HCT116 (cell line): ENCODE measurements around the gene PAK1. TPM values are rescaled to one million over a fixed set of nuclear protein-coding genes. Genes with fewer than 3 reads are reported as not detected.

ENCODE experiments used
- ATAC-seq: fragments of 200-7000 bp; cut with Tn5 transposase; 2 replicates; pipeline ENCODE4 v1.9.1; 2020; ENCODE audit warnings: mild to moderate bottlenecking, moderate library complexity
- BruUV-seq: library from RNA; stranded (reverse); fragments of 400-500 nt; replicated peaks from 2 replicates; lab custom pipeline; 2021; lab: Mats Ljungman, UMichigan
- CTCF ChIA-PET: fragments of 300-600 bp; sonication (Branson Sonifier 250); formaldehyde crosslinking; loops from one replicate; lab custom pipeline; 2021; ENCODE audit warnings: antibody characterized with exemption; lab: Charles Lee
- POLR2A ChIA-PET: fragments of 300-600, 350-600 bp; sonication (Branson Sonifier 250); formaldehyde crosslinking; loops from one replicate; lab custom pipeline; 2021; ENCODE audit warnings: antibody characterized with exemption; lab: Charles Lee
- RAD21 ChIA-PET, 2 experiments: fragments of 300-600 bp; sonication (Branson Sonifier 250); formaldehyde crosslinking; loops; one replicate each; lab custom pipeline; 2023; ENCODE audit warnings: low total read pairs in 2 of 2; ENCODE audit not compliant: uncharacterized antibody in 2 of 2, unreplicated experiment in 2 of 2, low non-redundant PET in 1 of 2; lab: Charles Lee
- DNase-seq: peaks from one replicate; pipeline ENCODE4 v3.0.0-alpha.2; 2010; ENCODE audit warnings: low read depth, low spot score
- H2AFZ ChIP-seq: fragments of 200-600 bp; shearing (Covaris generic), sonication (generic); 2 replicates; pipeline ENCODE4 v1.6.1; 2017; ENCODE audit warnings: low read depth, mixed run types, mixed read lengths, antibody characterized with exemption, low read length; ENCODE audit not compliant: poor library complexity, severe bottlenecking
- H3K27ac ChIP-seq: 2 replicates; pipeline ENCODE4 v1.5.1; 2012; ENCODE audit warnings: low read depth, low read length
- H3K27me3 ChIP-seq: fragments of 200-600 bp; sonication (generic); 2 replicates; pipeline ENCODE4 v1.6.1; 2016; ENCODE audit warnings: mixed run types, low read length, mixed read lengths; ENCODE audit not compliant: insufficient read depth
- H3K36me3 ChIP-seq, 2 experiments: fragments of 200-500 bp in 1 of 2; fragments of 200-600 bp in 1 of 2; sonication (Bioruptor generic) in 1 of 2; sonication (generic) in 1 of 2; 2 replicates each; pipeline versions ENCODE4 v1.5.1 to v1.6.1; 2014 to 2016; ENCODE audit warnings: low read length in 2 of 2, inconsistent platforms in 1 of 2, mixed read lengths in 1 of 2, mixed run types in 1 of 2; ENCODE audit not compliant: insufficient read depth in 2 of 2, control insufficient read depth in 1 of 2
- H3K4me1 ChIP-seq, 2 experiments: fragments of 200-600 bp in 1 of 2; sonication (generic) in 1 of 2; 2 replicates each; pipeline versions ENCODE4 v1.5.1 to v1.6.1; 2012 to 2017; ENCODE audit warnings: low read length in 2 of 2, inconsistent platforms in 1 of 2, mild to moderate bottlenecking in 1 of 2, mixed read lengths in 1 of 2, mixed run types in 1 of 2, moderate library complexity in 1 of 2; ENCODE audit not compliant: insufficient read depth in 2 of 2, control insufficient read depth in 1 of 2
- H3K4me2 ChIP-seq: fragments of 200-600 bp; sonication (generic); 2 replicates; pipeline ENCODE4 v1.6.1; 2017; ENCODE audit warnings: mixed run types, low read length, mixed read lengths
- H3K4me3 ChIP-seq, 2 experiments: fragments of 200-600 bp in 1 of 2; sonication (generic) in 1 of 2; replicated peaks in 1 of 2; 2 replicates each; pipeline ENCODE4 v1.5.1; 2011 to 2016; ENCODE audit warnings: low read length in 2 of 2, control low read depth in 1 of 2, low read depth in 1 of 2, mild to moderate bottlenecking in 1 of 2, mixed read lengths in 1 of 2, mixed run types in 1 of 2
- H3K79me2 ChIP-seq: fragments of 200-600 bp; sonication (generic); 2 replicates; pipeline ENCODE4 v1.6.1; 2017; ENCODE audit warnings: mild to moderate bottlenecking, mixed run types, low read length, moderate library complexity, mixed read lengths; ENCODE audit not compliant: insufficient read depth
- H3K9ac ChIP-seq: fragments of 200-600 bp; sonication (generic); 2 replicates; pipeline ENCODE4 v1.6.1; 2016; ENCODE audit warnings: low read length, mixed read lengths
- H3K9me2 ChIP-seq: fragments of 200-600 bp; sonication (generic), shearing (Covaris generic); 2 replicates; pipeline ENCODE4 v1.6.1; 2017; ENCODE audit warnings: mixed run types, mild to moderate bottlenecking, moderate library complexity; ENCODE audit not compliant: insufficient read depth
- H3K9me3 ChIP-seq, 2 experiments: fragments of 200-500 bp in 1 of 2; fragments of 200-600 bp in 1 of 2; sonication (Bioruptor generic) in 1 of 2; sonication (generic) in 1 of 2; 2 replicates each; pipeline ENCODE4 v1.6.1; 2014 to 2017; ENCODE audit warnings: low read length in 2 of 2, mixed read lengths in 2 of 2, inconsistent platforms in 1 of 2, low read depth in 1 of 2, mild to moderate bottlenecking in 1 of 2, mixed run types in 1 of 2, moderate library complexity in 1 of 2; ENCODE audit not compliant: control insufficient read depth in 1 of 2, insufficient read depth in 1 of 2
- H4K20me1 ChIP-seq: fragments of 200-600 bp; sonication (generic), shearing (Covaris generic); 2 replicates; pipeline ENCODE4 v1.6.1; 2017; ENCODE audit warnings: mixed run types, mild to moderate bottlenecking, moderate library complexity; ENCODE audit not compliant: insufficient read depth
- ATF3 ChIP-seq: IDR thresholded peaks from 2 replicates; pipeline ENCODE4 v1.6.1; 2012
- CEBPB ChIP-seq: IDR thresholded peaks from 2 replicates; pipeline ENCODE4 v1.6.1; 2012; ENCODE audit warnings: low read depth
- CTCF ChIP-seq, 3 experiments: fragments of 200-600 bp in 1 of 3; sonication (generic) in 1 of 3; IDR thresholded peaks in 2 of 3; conservative IDR thresholded peaks in 1 of 3; 2 replicates each; pipeline ENCODE4 v1.5.1; 2012 to 2017; ENCODE audit warnings: low read depth in 2 of 3, low read length in 2 of 3, antibody characterized with exemption in 1 of 3, borderline replicate concordance in 1 of 3, control low read depth in 1 of 3, mild to moderate bottlenecking in 1 of 3, mixed read lengths in 1 of 3, mixed run types in 1 of 3, moderate library complexity in 1 of 3; ENCODE audit not compliant: insufficient read depth in 1 of 3
- EGR1 ChIP-seq: IDR thresholded peaks from 2 replicates; pipeline ENCODE4 v1.6.1; 2012; ENCODE audit warnings: low read depth
- ELF1 ChIP-seq: IDR thresholded peaks from 2 replicates; pipeline ENCODE4 v1.6.1; 2012; ENCODE audit warnings: low read depth, borderline replicate concordance
- EZH2 ChIP-seq: fragments of 200-600 bp; sonication (generic); IDR thresholded peaks from 2 replicates; pipeline ENCODE4 v1.6.1; 2017; ENCODE audit warnings: antibody characterized with exemption, mixed run types
- MAX ChIP-seq: IDR thresholded peaks from 2 replicates; pipeline ENCODE4 v1.6.1; 2012
- REST ChIP-seq: IDR thresholded peaks from 2 replicates; pipeline ENCODE4 v1.6.1; 2012; ENCODE audit warnings: low read depth
- SIN3A ChIP-seq: IDR thresholded peaks from 2 replicates; pipeline ENCODE4 v1.6.1; 2012; ENCODE audit warnings: low read depth
- SP1 ChIP-seq: IDR thresholded peaks from 2 replicates; pipeline ENCODE4 v1.6.1; 2012; ENCODE audit warnings: low read depth
- TCF7L2 ChIP-seq: IDR thresholded peaks from 2 replicates; pipeline ENCODE4 v1.7.0; 2011; ENCODE audit warnings: borderline replicate concordance, inconsistent platforms; ENCODE audit not compliant: insufficient read depth, insufficient read length; ENCODE audit errors: extremely low read depth
- ZFX ChIP-seq: fragments of 450-650 bp; IDR thresholded peaks from 2 replicates; pipeline ENCODE4 v1.6.1; 2017
- intact Hi-C: fragments of 100-400 bp; cut with micrococcal nuclease; formaldehyde crosslinking; loops from 2 replicates; pipeline ENCODE4 v1.10.0; 2022
- total RNA-seq: library from RNA; stranded (reverse); gene quantifications from one replicate; pipeline ENCODE4 v1.2.1, GENCODE V29; 2021; ENCODE audit not compliant: unreplicated experiment

PAK1 gene
- total RNA-seq, 1 experiment from 2014 or later, result 56.1 TPM

- POLR2A ChIA-PET, result no interaction called here
- peaks cover 8 to 9% of the 10 kb centered on the region in 2 experiments for H3K4me1 ChIP-seq
- no peak overlapping the region for H2AFZ ChIP-seq
- no peaks in the 10 kb centered on the region for H3K9me2 ChIP-seq
- intact Hi-C loops, result no loop called here
- H3K36me3 ChIP-seq, result no peaks in the 10 kb centered on the region
- H3K9ac ChIP-seq, result no peak overlapping the region
- no peaks in the 10 kb centered on the region for H3K79me2 ChIP-seq
- no peak overlapping the region for H3K4me2 ChIP-seq
- H3K27me3 ChIP-seq, result no peaks in the 10 kb centered on the region
- CTCF ChIA-PET, result no interaction called here
- H4K20me1 ChIP-seq, result no peaks in the 10 kb centered on the region
- no peak for DNase-seq
- TF ChIP-seq EZH2, result no peak
- TF ChIP-seq SP1, result no peak
- no peak for TF ChIP-seq CTCF (IDR thresholded peaks at IDR 0.05 in 2 of 3, conservative IDR thresholded peaks at IDR 0.05 in 1 of 3; ENCODE audit: borderline replicate concordance in 1 of 3, insufficient read depth in 1 of 3, low read depth in 2 of 3, low read length in 2 of 3)
- TF ChIP-seq ATF3, result no peak
- no peak for TF ChIP-seq ELF1
- TF ChIP-seq TCF7L2, result no peak
- TF ChIP-seq, all 23 proteins: peak for 0
- Histone ChIP-seq H3K27ac (no peak overlapping the region), H3K9me3 (no peaks in the 10 kb centered on the region), H3K4me3 (no peak overlapping the region)
- no TSS peak for BruUV-seq
- ATAC-seq, result no peak
- RAD21 ChIA-PET, result no interaction called here
Observed at GRCh38 chr11:77502346-77502905, 28.5 kb upstream of the PAK1 start.

GRCh38 chr11:77501758-77502157, 27.9 kb upstream of the PAK1 start:
- no TSS peak for BruUV-seq
- intact Hi-C loops, result no loop called here
- Histone ChIP-seq H3K4me3 (no peak overlapping the region), H3K4me2 (no peak overlapping the region), H2AFZ (no peak overlapping the region), H3K9ac (no peak overlapping the region), H4K20me1 (no peaks in the 10 kb centered on the region), H3K79me2 (no peaks in the 10 kb centered on the region), H3K36me3 (no peaks in the 10 kb centered on the region), H3K27ac (no peak overlapping the region), H3K9me3 (no peaks in the 10 kb centered on the region), H3K9me2 (no peaks in the 10 kb centered on the region), H3K4me1 (peaks cover 2 to 3% of the 10 kb centered on the region in 2 experiments; a peak in 3 of 4 replicates), H3K27me3 (no peaks in the 10 kb centered on the region)
- CTCF ChIA-PET, result interaction anchor here (1.2 kb wide), 1 partner anchor 306 kb away, joined by 3 read pairs; no protein-coding TSS in a partner anchor
- DNase-seq, result no peak
- POLR2A ChIA-PET, result no interaction called here
- TF ChIP-seq SIN3A, result no peak
- TF ChIP-seq ZFX, result no peak
- no peak for TF ChIP-seq REST
- TF ChIP-seq EGR1, result no peak
- no peak for TF ChIP-seq MAX
- TF ChIP-seq CEBPB, result no peak
- RAD21 ChIA-PET, result no interaction called here
- ATAC-seq, result no peak
